ENCODE results near the gene SEMA3C.
A peak's percentile ranks its signal among the peaks of the same experiment; 100 is the strongest.

SEMA3C gene

GRCh38 chr7:80934321-80934720 lies 15.5 kb upstream of the SEMA3C start:
- TF ChIP-seq RAD21 (IDR thresholded peaks at IDR 0.05; ENCODE audit: low read depth): no peak
- no peak for TF ChIP-seq YY1 (IDR thresholded peaks at IDR 0.05; ENCODE audit: low read depth)
- TF ChIP-seq TAF1 (IDR thresholded peaks at IDR 0.05; ENCODE audit: low read depth): no peak
- TF ChIP-seq ZBTB7A (IDR thresholded peaks at IDR 0.05; ENCODE audit: low read depth): no peak
- no peak for TF ChIP-seq NFIC (IDR thresholded peaks at IDR 0.05)
- no peak for TF ChIP-seq TCF12 (IDR thresholded peaks at IDR 0.05; ENCODE audit: low read depth)
- no peak for TF ChIP-seq REST (IDR thresholded peaks at IDR 0.05; ENCODE audit: low read depth)
- no peak for TF ChIP-seq CREB1 (IDR thresholded peaks at IDR 0.05; ENCODE audit: low read depth)
- no peak for TF ChIP-seq EP300 (IDR thresholded peaks at IDR 0.05; ENCODE audit: borderline replicate concordance)
- TF ChIP-seq MAX (IDR thresholded peaks at IDR 0.05): no peak
- TF ChIP-seq EGR1 (IDR thresholded peaks at IDR 0.05): no peak
- no peak for TF ChIP-seq CEBPB (IDR thresholded peaks at IDR 0.05)
- TF ChIP-seq, protein P1, sequence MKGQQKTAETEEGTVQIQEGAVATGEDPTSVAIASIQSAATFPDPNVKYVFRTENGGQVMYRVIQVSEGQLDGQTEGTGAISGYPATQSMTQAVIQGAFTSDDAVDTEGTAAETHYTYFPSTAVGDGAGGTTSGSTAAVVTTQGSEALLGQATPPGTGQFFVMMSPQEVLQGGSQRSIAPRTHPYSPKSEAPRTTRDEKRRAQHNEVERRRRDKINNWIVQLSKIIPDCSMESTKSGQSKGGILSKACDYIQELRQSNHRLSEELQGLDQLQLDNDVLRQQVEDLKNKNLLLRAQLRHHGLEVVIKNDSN (IDR thresholded peaks at IDR 0.05): no peak

GRCh38 chr7:80932536-80932935 lies 13.7 kb upstream of the SEMA3C start:
- TF ChIP-seq REST (IDR thresholded peaks at IDR 0.05; ENCODE audit: low read depth): no peak
- TF ChIP-seq CEBPB (IDR thresholded peaks at IDR 0.05): no peak
- no peak for TF ChIP-seq EGR1 (IDR thresholded peaks at IDR 0.05)
- TF ChIP-seq, protein P1 (IDR thresholded peaks at IDR 0.05): no peak
- TF ChIP-seq ZBTB7A (IDR thresholded peaks at IDR 0.05; ENCODE audit: low read depth): no peak
- TF ChIP-seq EP300 (IDR thresholded peaks at IDR 0.05; ENCODE audit: borderline replicate concordance): no peak
- TF ChIP-seq TCF12 (IDR thresholded peaks at IDR 0.05; ENCODE audit: low read depth): no peak

DNA sequence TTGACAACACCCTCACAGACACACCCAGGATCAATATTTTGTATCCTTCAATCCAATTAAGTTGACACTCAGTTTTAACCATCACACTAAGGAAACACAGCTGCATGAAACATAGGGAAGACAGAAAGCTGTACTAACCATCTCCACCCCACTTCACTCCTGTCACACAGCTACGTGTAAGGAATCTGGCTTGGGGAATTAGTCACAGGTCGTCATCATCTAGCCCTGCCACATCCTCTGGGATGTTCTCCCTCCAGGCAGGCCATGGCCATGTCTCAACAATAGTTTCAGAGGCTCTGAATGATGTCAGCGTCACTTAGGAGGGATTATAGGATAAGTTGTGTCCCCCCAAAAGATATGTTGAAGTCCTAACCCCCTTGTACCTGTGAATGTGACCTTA lies 10.8 kb upstream of the SEMA3C start:
- TF ChIP-seq YY1 (IDR thresholded peaks at IDR 0.05; ENCODE audit: low read depth) (no peak), CEBPB (IDR thresholded peaks at IDR 0.05) (no peak), RAD21 (IDR thresholded peaks at IDR 0.05; ENCODE audit: low read depth) (no peak), MAX (IDR thresholded peaks at IDR 0.05) (no peak), EGR1 (IDR thresholded peaks at IDR 0.05) (no peak), ZBTB7A (IDR thresholded peaks at IDR 0.05; ENCODE audit: low read depth) (no peak), FOXM1 (IDR thresholded peaks at IDR 0.05; ENCODE audit: borderline replicate concordance, low read depth) (no peak), NFIC (IDR thresholded peaks at IDR 0.05) (no peak), REST (IDR thresholded peaks at IDR 0.05; ENCODE audit: low read depth) (no peak), TCF12 (IDR thresholded peaks at IDR 0.05; ENCODE audit: low read depth) (no peak)

DNA sequence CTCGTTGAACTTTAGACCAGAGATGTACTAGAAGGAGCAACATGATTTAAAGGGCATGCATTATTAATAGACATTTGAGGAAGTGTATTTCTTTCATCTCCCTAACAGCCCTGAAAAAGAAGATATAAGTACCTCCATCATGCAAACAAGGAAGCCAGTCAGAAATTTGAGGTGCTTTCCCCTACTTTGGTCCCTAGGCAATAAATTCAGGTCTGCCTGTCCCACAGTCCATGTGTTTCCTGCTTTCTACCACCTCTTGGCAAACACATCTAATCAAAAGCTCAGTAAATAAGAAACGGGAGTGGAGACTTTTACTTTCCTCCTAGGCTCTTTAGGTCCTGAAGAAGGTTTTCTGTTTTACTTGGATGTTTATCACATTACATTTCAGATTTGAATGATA lies 5.2 kb upstream of the SEMA3C start:
- TF ChIP-seq ZBTB7A (IDR thresholded peaks at IDR 0.05; ENCODE audit: low read depth): no peak
- TF ChIP-seq MAX (IDR thresholded peaks at IDR 0.05): no peak
- no peak for TF ChIP-seq RAD21 (IDR thresholded peaks at IDR 0.05; ENCODE audit: low read depth)

GRCh38 chr7:80923211-80923612 lies 4.4 kb upstream of the SEMA3C start:
- TF ChIP-seq FOXM1 (IDR thresholded peaks at IDR 0.05; ENCODE audit: borderline replicate concordance, low read depth): peak; percentile 54; the same call in 1 of the 2 replicates
- peak; percentile 77 for TF ChIP-seq TCF12 (IDR thresholded peaks at IDR 0.05; ENCODE audit: low read depth)
- TF ChIP-seq REST (IDR thresholded peaks at IDR 0.05; ENCODE audit: low read depth): no peak
- TF ChIP-seq EGR1 (IDR thresholded peaks at IDR 0.05): no peak
- TF ChIP-seq YY1 (IDR thresholded peaks at IDR 0.05; ENCODE audit: low read depth): no peak
- no peak for TF ChIP-seq ZBTB7A (IDR thresholded peaks at IDR 0.05; ENCODE audit: low read depth)
- no peak for TF ChIP-seq TAF1 (IDR thresholded peaks at IDR 0.05; ENCODE audit: low read depth)
- no peak; the same call in 1 of the 2 replicates for TF ChIP-seq RAD21 (IDR thresholded peaks at IDR 0.05; ENCODE audit: low read depth)
- no peak for TF ChIP-seq CREB1 (IDR thresholded peaks at IDR 0.05; ENCODE audit: low read depth)
- TF ChIP-seq, protein P1 (IDR thresholded peaks at IDR 0.05): no peak
- peak; percentile 51 for TF ChIP-seq TEAD4 (IDR thresholded peaks at IDR 0.05)
- TF ChIP-seq CEBPB (IDR thresholded peaks at IDR 0.05): no peak
- TF ChIP-seq MAX (IDR thresholded peaks at IDR 0.05): peak; percentile 40; the same call in 1 of the 2 replicates
- peak; percentile 21; the same call in 1 of the 2 replicates for TF ChIP-seq NFIC (IDR thresholded peaks at IDR 0.05)
- TF ChIP-seq EP300 (IDR thresholded peaks at IDR 0.05; ENCODE audit: borderline replicate concordance): peak; percentile 69

Measured in Ishikawa (cell line).